ENCODE results near the gene COL6A1. TPM values are rescaled to one million over a fixed set of nuclear protein-coding genes. Genes with fewer than 3 reads are reported as not detected.

Gene COL6A1
- polyA plus RNA-seq, 1 donor, result 470 TPM

DNA sequence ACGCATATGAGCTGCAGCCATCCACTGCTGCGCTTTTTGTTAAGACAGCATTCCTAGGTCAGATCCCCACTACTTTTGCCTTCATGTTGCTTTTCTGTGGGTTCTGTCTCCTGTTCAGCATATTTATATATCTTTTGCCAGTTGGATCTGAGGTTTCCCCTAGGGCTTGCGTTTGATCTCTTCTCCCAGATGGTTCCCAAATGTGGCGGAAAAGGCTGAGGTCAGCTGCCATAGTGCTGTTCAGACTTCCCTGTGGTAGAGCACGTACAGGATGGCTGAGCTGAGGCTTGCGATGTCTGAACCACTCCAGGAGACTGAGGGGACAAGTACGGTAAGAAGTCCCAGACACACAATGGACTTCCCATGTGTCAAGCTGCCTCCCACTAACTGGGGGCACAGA is 39.8 kb downstream of the COL6A1 start:
- no peak for DNase-seq
- Histone ChIP-seq H3K9me3 (ENCODE audit: control insufficient read depth, low read depth, low read length) (no peaks in the 10 kb centered on the region), H3K27ac (ENCODE audit: low read length) (peak overlapping the region; percentile 63), H3K4me3 (ENCODE audit: low read length) (no peak overlapping the region), H3K4me1 (ENCODE audit: control insufficient read depth, insufficient read depth, low read length) (peaks cover 17% of the 10 kb centered on the region), H3K27me3 (ENCODE audit: control insufficient read depth, insufficient read depth, low read length) (no peaks in the 10 kb centered on the region), H3K36me3 (ENCODE audit: control insufficient read depth, insufficient read depth, low read length) (no peaks in the 10 kb centered on the region)
- WGBS (ENCODE audit: insufficient coverage, low lambda C conversion rate), result no CpG with 5 or more reads among the region's 7 CpGs

DNA sequence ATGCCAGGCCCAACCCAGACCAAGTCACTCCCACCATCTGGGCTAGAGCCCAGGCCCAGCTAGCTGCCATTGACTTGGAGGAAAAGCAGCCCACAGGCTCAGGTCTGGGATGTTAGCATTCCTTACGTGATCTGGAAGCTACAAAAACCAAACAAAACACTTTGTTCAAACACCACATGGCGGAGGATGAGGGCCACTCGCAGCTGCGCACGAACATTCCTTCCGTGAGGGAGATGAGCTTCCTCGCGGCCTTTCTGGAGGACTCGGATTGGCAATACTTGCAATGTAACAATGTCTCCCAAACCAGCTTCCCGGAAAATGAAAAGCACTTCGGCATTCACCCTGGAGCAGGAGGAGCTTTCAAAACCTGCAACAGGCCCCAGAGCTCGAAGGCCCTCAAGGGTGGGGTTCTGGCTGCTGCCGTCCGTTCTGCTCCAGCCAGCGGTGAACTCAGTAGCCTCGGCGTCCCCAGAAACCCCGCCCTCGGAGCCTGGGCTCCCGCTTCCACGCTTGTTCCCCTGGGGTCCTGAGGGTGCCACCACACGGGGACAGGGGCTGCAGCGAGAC is 40.5 kb downstream of the COL6A1 start:
- H3K27me3 ChIP-seq (ENCODE audit: control insufficient read depth, insufficient read depth, low read length), result no peaks in the 10 kb centered on the region
- WGBS (ENCODE audit: insufficient coverage, low lambda C conversion rate), result no CpG with 5 or more reads among the region's 23 CpGs
- no peaks in the 10 kb centered on the region for H3K9me3 ChIP-seq (ENCODE audit: control insufficient read depth, low read depth, low read length)
- H3K4me1 ChIP-seq (ENCODE audit: control insufficient read depth, insufficient read depth, low read length), result peaks cover 17% of the 10 kb centered on the region
- no peaks in the 10 kb centered on the region for H3K36me3 ChIP-seq (ENCODE audit: control insufficient read depth, insufficient read depth, low read length)
- H3K27ac ChIP-seq (ENCODE audit: low read length), result peak overlapping the region; percentile 63
- DNase-seq, result peak in 1 of 2 donors; percentile 43
- H3K4me3 ChIP-seq (ENCODE audit: low read length), result no peak overlapping the region

DNA sequence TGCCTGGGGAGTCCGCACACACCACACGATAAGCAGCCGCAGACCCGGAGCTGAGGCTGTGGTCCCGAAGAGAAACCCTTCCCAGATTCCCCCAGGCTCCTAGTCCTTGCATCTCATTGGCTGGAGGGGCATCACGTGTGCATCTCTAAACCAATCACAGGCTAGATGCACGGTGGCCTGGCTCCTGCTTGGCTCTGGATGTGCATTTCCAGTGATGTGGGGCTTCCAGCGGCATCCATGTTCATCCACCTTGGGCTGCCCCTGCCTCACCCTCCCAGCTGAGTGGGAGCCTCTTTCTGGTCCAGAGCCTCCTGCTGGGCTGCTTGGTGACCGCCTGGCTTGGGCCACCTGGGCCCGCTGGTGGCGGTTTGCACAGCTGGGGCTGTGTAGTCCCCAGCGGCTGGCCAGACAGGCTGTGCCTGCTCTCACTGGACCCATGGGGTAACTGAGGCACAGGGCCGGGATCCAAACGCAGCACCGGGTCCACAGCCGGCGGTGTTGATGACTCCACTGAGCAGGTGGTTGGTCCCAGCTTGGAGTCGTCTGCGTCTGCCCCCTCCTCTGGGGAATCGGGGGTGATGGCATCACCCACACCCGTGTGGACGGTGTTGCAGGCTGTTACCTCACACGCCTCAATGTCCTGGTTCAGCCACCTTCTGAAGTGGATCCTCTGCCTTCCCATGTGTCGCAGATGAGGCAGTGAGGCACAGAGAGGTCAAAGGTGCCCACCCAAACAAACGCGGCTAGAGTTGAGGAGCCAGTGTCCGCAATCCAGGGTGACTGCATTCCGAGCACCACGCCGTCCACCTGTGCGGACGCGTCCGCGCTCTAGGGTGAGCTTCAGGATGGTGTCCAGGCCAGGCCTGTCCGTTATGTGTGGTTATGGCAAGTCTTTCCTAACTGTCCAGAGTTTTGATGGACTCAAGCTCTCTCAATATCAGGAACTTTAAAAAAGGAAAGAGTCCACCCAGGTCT is 41.3 kb downstream of the COL6A1 start:
- no peak for DNase-seq
- no peak overlapping the region for H3K4me3 ChIP-seq (ENCODE audit: low read length)
- no peaks in the 10 kb centered on the region for H3K27me3 ChIP-seq (ENCODE audit: control insufficient read depth, insufficient read depth, low read length)
- no peaks in the 10 kb centered on the region for H3K9me3 ChIP-seq (ENCODE audit: control insufficient read depth, low read depth, low read length)
- H3K36me3 ChIP-seq (ENCODE audit: control insufficient read depth, insufficient read depth, low read length), result no peaks in the 10 kb centered on the region
- peak overlapping the region; percentile 24 for H3K27ac ChIP-seq (ENCODE audit: low read length)
- peaks cover 19% of the 10 kb centered on the region for H3K4me1 ChIP-seq (ENCODE audit: control insufficient read depth, insufficient read depth, low read length)
- WGBS (ENCODE audit: insufficient coverage, low lambda C conversion rate), result no CpG with 5 or more reads among the region's 36 CpGs

DNA sequence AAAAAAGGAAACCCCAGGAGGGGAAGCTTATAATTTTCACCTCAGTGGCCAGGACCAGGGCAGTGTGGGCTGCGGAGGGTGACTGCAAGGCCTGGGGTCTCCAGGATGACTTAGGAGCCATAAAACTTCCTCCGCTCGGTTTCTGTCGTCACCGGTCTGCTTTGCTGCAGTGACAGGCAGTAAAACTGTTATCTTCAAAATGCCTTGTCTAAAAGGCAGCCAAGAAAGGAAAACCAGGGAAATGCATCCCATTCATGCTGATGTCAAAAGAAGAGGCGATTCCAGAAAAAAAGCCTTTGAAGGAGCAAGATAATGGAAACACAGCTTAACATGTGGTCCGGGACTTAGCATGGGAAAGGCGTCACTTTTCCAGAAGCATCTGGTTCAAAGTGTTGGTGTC is 42.0 kb downstream of the COL6A1 start:
- DNase-seq, result no peak
- 31% methylated on average over 3 of the region's 8 CpGs for WGBS (ENCODE audit: insufficient coverage, low lambda C conversion rate)
- Histone ChIP-seq H3K9me3 (ENCODE audit: control insufficient read depth, low read depth, low read length) (no peaks in the 10 kb centered on the region), H3K36me3 (ENCODE audit: control insufficient read depth, insufficient read depth, low read length) (no peaks in the 10 kb centered on the region), H3K27me3 (ENCODE audit: control insufficient read depth, insufficient read depth, low read length) (no peaks in the 10 kb centered on the region), H3K4me1 (ENCODE audit: control insufficient read depth, insufficient read depth, low read length) (peaks cover 25% of the 10 kb centered on the region), H3K27ac (ENCODE audit: low read length) (no peak overlapping the region), H3K4me3 (ENCODE audit: low read length) (no peak overlapping the region)

DNA sequence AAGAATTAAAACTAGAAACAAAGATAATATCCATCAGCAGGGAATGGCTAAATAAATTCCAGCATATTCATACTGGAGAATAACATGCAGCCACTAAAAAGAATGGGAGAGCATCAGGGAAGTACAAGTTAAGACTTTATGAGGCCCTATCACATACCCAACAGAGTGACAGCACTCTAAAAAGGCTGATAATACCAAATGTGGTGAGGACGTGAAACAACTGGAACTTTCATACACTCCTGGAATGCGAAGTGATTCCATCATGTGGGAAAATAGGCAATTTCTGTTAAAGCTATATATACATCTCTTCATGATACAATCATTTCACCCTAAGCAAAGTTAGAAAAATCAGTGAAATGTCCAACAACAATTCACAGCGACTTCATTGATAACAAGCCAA is 42.6 kb downstream of the COL6A1 start:
- peak overlapping the region; percentile 60 for H3K27ac ChIP-seq (ENCODE audit: low read length)

DNA sequence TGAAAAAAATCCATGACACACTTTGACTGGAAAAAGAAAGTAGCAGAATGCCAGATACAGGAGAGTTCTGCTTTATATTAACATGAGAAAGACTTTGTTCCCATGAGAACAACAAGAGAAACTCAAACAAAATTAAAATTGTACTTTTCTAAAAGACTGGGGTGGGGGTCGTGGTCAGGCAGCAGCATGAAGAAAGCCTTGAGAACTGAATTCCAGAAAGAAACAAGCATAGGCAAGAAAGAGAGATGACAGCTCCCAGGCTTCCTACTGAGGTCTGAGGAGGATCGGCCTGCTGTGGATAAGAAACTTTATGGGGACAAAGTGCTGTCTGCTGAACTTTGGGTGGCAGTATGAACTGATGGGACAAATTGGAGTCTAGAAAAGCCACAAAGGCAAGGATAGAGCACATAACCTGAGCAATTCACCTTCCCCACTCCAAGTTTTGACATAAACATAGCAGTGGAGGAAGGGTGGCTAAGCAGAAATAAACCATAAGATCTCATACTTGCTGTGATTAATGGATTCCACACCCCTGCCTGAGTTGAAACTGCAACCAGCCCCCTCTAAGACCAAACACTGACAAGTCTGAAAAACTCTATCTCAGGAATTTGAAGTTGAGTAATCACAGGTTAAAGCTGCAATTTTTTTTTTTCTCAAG is 43.7 kb downstream of the COL6A1 start:
- H3K36me3 ChIP-seq (ENCODE audit: control insufficient read depth, insufficient read depth, low read length), result no peaks in the 10 kb centered on the region
- WGBS (ENCODE audit: insufficient coverage, low lambda C conversion rate), result no CpG with 5 or more reads among the region's 2 CpGs
- H3K9me3 ChIP-seq (ENCODE audit: control insufficient read depth, low read depth, low read length), result no peaks in the 10 kb centered on the region
- no peaks in the 10 kb centered on the region for H3K27me3 ChIP-seq (ENCODE audit: control insufficient read depth, insufficient read depth, low read length)
- H3K4me1 ChIP-seq (ENCODE audit: control insufficient read depth, insufficient read depth, low read length), result peaks cover 31% of the 10 kb centered on the region
- DNase-seq, result peak; percentile 62 to 89
- H3K4me3 ChIP-seq (ENCODE audit: low read length), result no peak overlapping the region
- H3K27ac ChIP-seq (ENCODE audit: low read length), result peak overlapping the region; percentile 60

More for the DNA sequence above, 42.6 kb downstream of the COL6A1 start:
- Histone ChIP-seq H3K36me3 (ENCODE audit: control insufficient read depth, insufficient read depth, low read length) (no peaks in the 10 kb centered on the region), H3K27me3 (ENCODE audit: control insufficient read depth, insufficient read depth, low read length) (no peaks in the 10 kb centered on the region), H3K4me3 (ENCODE audit: low read length) (no peak overlapping the region), H3K4me1 (ENCODE audit: control insufficient read depth, insufficient read depth, low read length) (peaks cover 31% of the 10 kb centered on the region), H3K9me3 (ENCODE audit: control insufficient read depth, low read depth, low read length) (no peaks in the 10 kb centered on the region)
- DNase-seq, result no peak
- WGBS (ENCODE audit: insufficient coverage, low lambda C conversion rate), result 78% methylated on average over 1 of the region's 3 CpGs

DNA sequence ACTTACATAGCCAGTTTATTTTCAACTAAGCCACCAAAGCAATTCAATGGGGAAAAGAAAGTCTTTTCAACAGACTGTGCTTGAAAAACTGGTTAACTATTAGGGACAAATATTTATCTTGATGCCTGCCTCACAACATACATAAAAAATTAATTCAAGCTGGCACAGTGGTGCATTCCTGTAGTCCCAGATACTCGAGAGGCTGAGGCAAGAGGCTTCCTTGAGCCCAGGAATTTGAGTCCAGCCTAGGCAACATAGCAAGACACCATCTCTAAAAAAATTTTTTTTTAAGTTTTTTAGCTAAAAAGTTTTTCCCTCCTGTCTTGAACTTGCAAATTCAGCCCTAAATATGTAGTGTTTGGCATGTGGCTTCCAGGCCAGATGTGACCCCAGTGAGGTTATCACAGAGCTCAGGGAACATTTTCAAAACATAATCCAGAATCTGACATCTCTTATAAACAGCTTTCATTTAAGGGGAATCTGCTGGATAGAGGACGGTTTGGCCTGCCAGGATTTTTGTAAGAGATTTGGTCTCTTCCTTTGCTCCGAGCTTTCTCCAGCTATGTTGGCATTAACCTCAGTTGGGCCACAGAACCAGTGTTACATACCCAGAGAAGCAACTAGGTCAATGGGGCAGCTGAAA is 46.4 kb downstream of the COL6A1 start:
- H3K27me3 ChIP-seq (ENCODE audit: control insufficient read depth, insufficient read depth, low read length), result no peaks in the 10 kb centered on the region
- H3K9me3 ChIP-seq (ENCODE audit: control insufficient read depth, low read depth, low read length), result no peaks in the 10 kb centered on the region
- WGBS (ENCODE audit: insufficient coverage, low lambda C conversion rate), result no CpG with 5 or more reads among the region's 3 CpGs
- no peaks in the 10 kb centered on the region for H3K36me3 ChIP-seq (ENCODE audit: control insufficient read depth, insufficient read depth, low read length)
- H3K27ac ChIP-seq (ENCODE audit: low read length), result peak overlapping the region; percentile 54
- H3K4me1 ChIP-seq (ENCODE audit: control insufficient read depth, insufficient read depth, low read length), result peaks cover 28% of the 10 kb centered on the region
- no peak overlapping the region for H3K4me3 ChIP-seq (ENCODE audit: low read length)
- DNase-seq, result no peak

DNA sequence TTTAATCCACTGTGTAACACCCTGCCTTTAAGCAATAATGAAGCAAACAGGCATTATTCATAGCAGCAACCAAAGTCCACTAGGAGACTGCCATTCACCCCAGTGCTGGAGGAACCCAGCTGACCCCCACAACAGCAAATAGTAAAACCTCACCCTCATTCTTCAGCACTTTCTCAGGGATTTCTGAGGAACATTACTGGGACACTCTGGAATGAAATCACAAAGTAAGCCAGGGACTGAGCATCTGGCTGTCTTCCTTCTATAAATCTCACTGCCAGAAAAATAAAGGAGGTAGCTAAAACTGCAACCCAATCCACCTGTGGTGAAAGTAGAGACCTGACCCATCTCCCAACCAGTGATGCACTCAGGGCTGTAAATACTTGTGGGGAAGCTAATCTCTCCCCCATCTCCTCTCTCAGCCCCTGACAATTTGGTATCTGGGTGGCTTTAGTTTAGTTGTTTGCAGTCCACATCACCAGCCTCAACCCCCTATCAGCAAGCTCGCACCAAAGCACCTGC is 47.1 kb downstream of the COL6A1 start:
- Histone ChIP-seq H3K27me3 (ENCODE audit: control insufficient read depth, insufficient read depth, low read length) (no peaks in the 10 kb centered on the region), H3K4me1 (ENCODE audit: control insufficient read depth, insufficient read depth, low read length) (peaks cover 28% of the 10 kb centered on the region), H3K27ac (ENCODE audit: low read length) (peak overlapping the region; percentile 54), H3K4me3 (ENCODE audit: low read length) (no peak overlapping the region), H3K9me3 (ENCODE audit: control insufficient read depth, low read depth, low read length) (peaks cover 3% of the 10 kb centered on the region), H3K36me3 (ENCODE audit: control insufficient read depth, insufficient read depth, low read length) (no peaks in the 10 kb centered on the region)
- DNase-seq, result peak; percentile 76 to 82
- WGBS (ENCODE audit: insufficient coverage, low lambda C conversion rate), result no CpG with 5 or more reads among the region's 1 CpG

DNA sequence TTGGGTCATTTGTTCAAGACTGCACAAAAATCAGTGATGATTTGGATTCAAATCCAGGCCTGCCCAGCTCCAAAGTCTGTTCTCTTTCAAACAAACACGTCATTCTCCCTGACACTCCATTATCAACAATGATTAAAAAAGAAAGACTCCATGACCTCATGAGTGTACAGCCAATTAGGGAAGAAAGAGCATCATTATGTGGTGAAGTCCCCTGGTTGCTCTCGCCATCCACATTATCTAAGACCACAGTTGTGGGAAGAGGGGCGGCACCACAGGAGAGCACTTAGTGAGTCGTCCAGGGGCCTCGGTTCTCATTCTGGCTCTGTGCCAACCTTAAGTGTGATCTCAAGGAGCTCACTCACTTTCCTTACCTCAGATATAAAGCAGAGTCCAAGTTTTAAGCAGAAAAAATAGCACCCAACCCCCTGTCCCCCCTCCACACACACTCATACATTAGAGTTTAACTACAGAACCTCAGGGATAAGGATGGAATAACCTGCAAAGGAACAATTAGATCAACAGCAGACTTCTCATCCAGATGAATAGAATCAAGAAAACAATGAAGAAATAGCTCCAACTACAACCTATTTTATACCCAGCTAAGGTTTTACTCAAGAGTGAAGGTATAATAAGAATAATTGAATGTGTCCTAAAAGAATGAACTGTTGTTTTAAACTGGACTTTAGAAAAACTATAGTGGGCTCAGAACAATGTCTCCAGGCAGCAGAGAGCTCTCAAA is 47.8 kb downstream of the COL6A1 start:
- Histone ChIP-seq H3K9me3 (ENCODE audit: control insufficient read depth, low read depth, low read length) (peaks cover 3% of the 10 kb centered on the region), H3K36me3 (ENCODE audit: control insufficient read depth, insufficient read depth, low read length) (no peaks in the 10 kb centered on the region), H3K27ac (ENCODE audit: low read length) (peak overlapping the region; percentile 54), H3K4me3 (ENCODE audit: low read length) (no peak overlapping the region), H3K27me3 (ENCODE audit: control insufficient read depth, insufficient read depth, low read length) (no peaks in the 10 kb centered on the region), H3K4me1 (ENCODE audit: control insufficient read depth, insufficient read depth, low read length) (peaks cover 23% of the 10 kb centered on the region)
- WGBS (ENCODE audit: insufficient coverage, low lambda C conversion rate), result no CpG with 5 or more reads among the region's 5 CpGs
- DNase-seq, result peak in 1 of 2 donors; percentile 49

Data from large intestine (tissue), 3 donors.